ENCODE data around the gene MYH11.

DNA sequence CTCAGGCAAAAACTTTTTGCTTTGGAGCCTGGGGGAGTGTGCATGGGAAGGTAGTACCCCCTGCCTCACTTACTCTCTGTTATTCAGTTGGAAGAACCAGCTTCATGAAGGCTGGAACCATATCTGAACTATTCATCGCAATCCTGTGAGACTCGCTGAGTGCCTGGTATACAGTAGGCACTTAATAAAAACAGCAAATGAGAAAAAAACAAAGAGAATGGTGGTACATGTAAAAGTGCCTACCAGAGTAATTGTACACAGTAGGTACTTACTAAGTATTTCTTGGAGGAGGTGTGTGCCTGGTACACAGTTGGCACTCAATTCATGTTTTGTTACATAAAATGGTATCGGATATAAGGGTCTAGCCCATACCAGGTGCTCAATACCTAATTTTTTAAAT is 75.2 kb downstream of the MYH11 start:
- TF ChIP-seq, protein P1, sequence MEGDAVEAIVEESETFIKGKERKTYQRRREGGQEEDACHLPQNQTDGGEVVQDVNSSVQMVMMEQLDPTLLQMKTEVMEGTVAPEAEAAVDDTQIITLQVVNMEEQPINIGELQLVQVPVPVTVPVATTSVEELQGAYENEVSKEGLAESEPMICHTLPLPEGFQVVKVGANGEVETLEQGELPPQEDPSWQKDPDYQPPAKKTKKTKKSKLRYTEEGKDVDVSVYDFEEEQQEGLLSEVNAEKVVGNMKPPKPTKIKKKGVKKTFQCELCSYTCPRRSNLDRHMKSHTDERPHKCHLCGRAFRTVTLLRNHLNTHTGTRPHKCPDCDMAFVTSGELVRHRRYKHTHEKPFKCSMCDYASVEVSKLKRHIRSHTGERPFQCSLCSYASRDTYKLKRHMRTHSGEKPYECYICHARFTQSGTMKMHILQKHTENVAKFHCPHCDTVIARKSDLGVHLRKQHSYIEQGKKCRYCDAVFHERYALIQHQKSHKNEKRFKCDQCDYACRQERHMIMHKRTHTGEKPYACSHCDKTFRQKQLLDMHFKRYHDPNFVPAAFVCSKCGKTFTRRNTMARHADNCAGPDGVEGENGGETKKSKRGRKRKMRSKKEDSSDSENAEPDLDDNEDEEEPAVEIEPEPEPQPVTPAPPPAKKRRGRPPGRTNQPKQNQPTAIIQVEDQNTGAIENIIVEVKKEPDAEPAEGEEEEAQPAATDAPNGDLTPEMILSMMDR (IDR thresholded peaks at IDR 0.05): no peak
- TF ChIP-seq POLR2A (IDR thresholded peaks at IDR 0.05): no peak

Measured in lower leg skin (tissue), 3 donors.